Gastrocnemius medialis (tissue), 4 donors: ENCODE data around the gene RSAD1.

Experiments
- CTCF ChIP-seq, 5 experiments: fragments of 450-650 bp in 3 of 5; fragments of 200-600 bp in 2 of 5; sonication (generic) in 2 of 5; IDR thresholded peaks in 4 of 5; conservative IDR thresholded peaks in 1 of 5; 1 replicate in 4 of 5; 2 replicates in 1 of 5; pipeline ENCODE4 v1.5.1; 2016 to 2019; ENCODE audit warnings: antibody characterized with exemption in 5 of 5, mild to moderate bottlenecking in 3 of 5, moderate library complexity in 3 of 5
- POLR2A ChIP-seq, 2 donors: fragments of 450-650 bp; IDR thresholded peaks; one replicate each; pipeline ENCODE4 v1.6.1; 2017; ENCODE audit warnings: antibody characterized with exemption in 2 of 2, mild to moderate bottlenecking in 2 of 2, moderate library complexity in 2 of 2

- TF ChIP-seq CTCF (IDR thresholded peaks at IDR 0.05 in 4 of 5, conservative IDR thresholded peaks at IDR 0.05 in 1 of 5) (no peak), POLR2A (IDR thresholded peaks at IDR 0.05) (no peak)
Measured at GRCh38 chr17:50535407-50535806, 56.7 kb downstream of the RSAD1 start.
